ENCODE results near the gene LTBP1. TPM values are rescaled to one million over a fixed set of nuclear protein-coding genes. Genes with fewer than 3 reads are reported as not detected.

The LTBP1 gene
- total and polyA plus RNA-seq, 10 of the 15 experiments (the other 5 are each of a cell fraction or from before 2014, with no cell fraction given): 0.01 to 0.28 (median 0.12) TPM; not detected in 2

- TF ChIP-seq, protein P1, sequence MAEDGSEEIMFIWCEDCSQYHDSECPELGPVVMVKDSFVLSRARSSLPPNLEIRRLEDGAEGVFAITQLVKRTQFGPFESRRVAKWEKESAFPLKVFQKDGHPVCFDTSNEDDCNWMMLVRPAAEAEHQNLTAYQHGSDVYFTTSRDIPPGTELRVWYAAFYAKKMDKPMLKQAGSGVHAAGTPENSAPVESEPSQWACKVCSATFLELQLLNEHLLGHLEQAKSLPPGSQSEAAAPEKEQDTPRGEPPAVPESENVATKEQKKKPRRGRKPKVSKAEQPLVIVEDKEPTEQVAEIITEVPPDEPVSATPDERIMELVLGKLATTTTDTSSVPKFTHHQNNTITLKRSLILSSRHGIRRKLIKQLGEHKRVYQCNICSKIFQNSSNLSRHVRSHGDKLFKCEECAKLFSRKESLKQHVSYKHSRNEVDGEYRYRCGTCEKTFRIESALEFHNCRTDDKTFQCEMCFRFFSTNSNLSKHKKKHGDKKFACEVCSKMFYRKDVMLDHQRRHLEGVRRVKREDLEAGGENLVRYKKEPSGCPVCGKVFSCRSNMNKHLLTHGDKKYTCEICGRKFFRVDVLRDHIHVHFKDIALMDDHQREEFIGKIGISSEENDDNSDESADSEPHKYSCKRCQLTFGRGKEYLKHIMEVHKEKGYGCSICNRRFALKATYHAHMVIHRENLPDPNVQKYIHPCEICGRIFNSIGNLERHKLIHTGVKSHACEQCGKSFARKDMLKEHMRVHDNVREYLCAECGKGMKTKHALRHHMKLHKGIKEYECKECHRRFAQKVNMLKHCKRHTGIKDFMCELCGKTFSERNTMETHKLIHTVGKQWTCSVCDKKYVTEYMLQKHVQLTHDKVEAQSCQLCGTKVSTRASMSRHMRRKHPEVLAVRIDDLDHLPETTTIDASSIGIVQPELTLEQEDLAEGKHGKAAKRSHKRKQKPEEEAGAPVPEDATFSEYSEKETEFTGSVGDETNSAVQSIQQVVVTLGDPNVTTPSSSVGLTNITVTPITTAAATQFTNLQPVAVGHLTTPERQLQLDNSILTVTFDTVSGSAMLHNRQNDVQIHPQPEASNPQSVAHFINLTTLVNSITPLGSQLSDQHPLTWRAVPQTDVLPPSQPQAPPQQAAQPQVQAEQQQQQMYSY (CRISPR knock-in tag; IDR thresholded peaks at IDR 0.05): no peak
These were observed 175.2 kb downstream of the LTBP1 start (continued) for GRCh38 chr2:33121925-33122324.

DNA sequence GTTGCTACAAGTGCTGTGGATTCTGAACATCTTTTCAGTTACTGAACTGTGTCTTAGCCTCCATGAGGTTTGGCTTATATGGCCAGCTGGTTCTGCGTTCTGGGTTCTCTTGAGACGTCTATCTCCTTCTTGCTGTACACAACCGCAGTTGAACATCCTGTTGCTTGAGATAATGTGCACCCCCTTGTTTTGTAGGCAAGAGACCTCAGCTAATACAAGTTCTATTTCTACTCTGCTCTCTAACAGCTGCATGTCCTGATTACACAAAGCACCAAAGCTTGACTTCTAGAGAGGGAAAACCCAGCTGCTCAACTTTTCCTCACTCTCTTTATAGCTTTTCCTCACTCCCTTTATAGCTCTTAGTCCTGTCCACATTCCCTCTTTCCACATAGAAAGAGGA lies 176.0 kb downstream of the LTBP1 start:
- ChIA-PET RAD21 (ENCODE audit: unreplicated experiment) (no interaction called here), SMC1A (ENCODE audit: uncharacterized antibody, unreplicated experiment) (no interaction called here), POLR2A (no interaction called here), CTCF (no interaction called here)
- H4K20me1 ChIP-seq (ENCODE audit: control insufficient read depth, insufficient read depth): no peaks in the 10 kb centered on the region
- in situ Hi-C loops (cut with MboI): no loop called here
- H2AFZ ChIP-seq (ENCODE audit: control insufficient read depth, low read depth, low read length): no peak overlapping the region
- ATAC-seq: no peak
- no peaks in the 10 kb centered on the region for H3K9me3 ChIP-seq (replicated peaks; ENCODE audit: control insufficient read depth, insufficient read depth, low read length)
- H3K4me3 ChIP-seq: no peak overlapping the region
- no peak for FAIRE-seq
- no peaks in the 10 kb centered on the region for H3K36me3 ChIP-seq (ENCODE audit: control insufficient read depth in 2 of 2, insufficient read depth in 2 of 2, low read length in 1 of 2)
- BruUV-seq (replicated peaks): no TSS peak
- WGBS (ENCODE audit: insufficient coverage, insufficient replicate concordance, low lambda C conversion rate, missing lambda C conversion rate): 26% methylated on average over 3 of the region's 3 CpGs
- intact Hi-C loops (cut with micrococcal nuclease; ENCODE audit: unreplicated experiment): no loop called here
- no peak overlapping the region for H3K27ac ChIP-seq (ENCODE audit: control insufficient read depth, insufficient read depth)
- H3K27me3 ChIP-seq (replicated peaks in 1 of 2; ENCODE audit: control insufficient read depth in 2 of 2, insufficient read depth in 2 of 2, low read length in 1 of 2): 0 out of 4 replicates have a peak, but pooled peaks cover 0 to 1% of the 10 kb centered on the region in 2 experiments
- no peak for DNase-seq (ENCODE audit: low read depth, low spot score)
- no peaks in the 10 kb centered on the region for H3K79me2 ChIP-seq (ENCODE audit: control insufficient read depth, insufficient read depth, low read length)
- H3K4me1 ChIP-seq (ENCODE audit: control insufficient read depth, insufficient read depth, low read length): no peaks in the 10 kb centered on the region
- H3K9ac ChIP-seq (ENCODE audit: control insufficient read depth, insufficient read depth, low read length): no peak overlapping the region
- H3K4me2 ChIP-seq (ENCODE audit: control insufficient read depth, insufficient read depth): no peak overlapping the region
- TF ChIP-seq MEF2A (IDR thresholded peaks at IDR 0.05; ENCODE audit: insufficient read depth, low read depth, low read length) (no peak), ZNF24 (IDR thresholded peaks at IDR 0.05) (no peak), ZNF384 (IDR thresholded peaks at IDR 0.05; ENCODE audit: borderline replicate concordance, low read depth, low read length) (no peak), JUND (IDR thresholded peaks at IDR 0.05; ENCODE audit: low read depth, low read length) (no peak), POLR2A (IDR thresholded peaks at IDR 0.05; ENCODE audit: low read depth, low read length) (no peak), RELB (IDR thresholded peaks at IDR 0.05; ENCODE audit: low read depth) (no peak), MLLT1 (IDR thresholded peaks at IDR 0.05) (no peak), SMC3 (IDR thresholded peaks at IDR 0.05; ENCODE audit: borderline replicate concordance, low read length) (no peak), WRNIP1 (IDR thresholded peaks at IDR 0.05; ENCODE audit: borderline replicate concordance, low read depth, low read length) (no peak)
- TF ChIP-seq, protein P2, sequence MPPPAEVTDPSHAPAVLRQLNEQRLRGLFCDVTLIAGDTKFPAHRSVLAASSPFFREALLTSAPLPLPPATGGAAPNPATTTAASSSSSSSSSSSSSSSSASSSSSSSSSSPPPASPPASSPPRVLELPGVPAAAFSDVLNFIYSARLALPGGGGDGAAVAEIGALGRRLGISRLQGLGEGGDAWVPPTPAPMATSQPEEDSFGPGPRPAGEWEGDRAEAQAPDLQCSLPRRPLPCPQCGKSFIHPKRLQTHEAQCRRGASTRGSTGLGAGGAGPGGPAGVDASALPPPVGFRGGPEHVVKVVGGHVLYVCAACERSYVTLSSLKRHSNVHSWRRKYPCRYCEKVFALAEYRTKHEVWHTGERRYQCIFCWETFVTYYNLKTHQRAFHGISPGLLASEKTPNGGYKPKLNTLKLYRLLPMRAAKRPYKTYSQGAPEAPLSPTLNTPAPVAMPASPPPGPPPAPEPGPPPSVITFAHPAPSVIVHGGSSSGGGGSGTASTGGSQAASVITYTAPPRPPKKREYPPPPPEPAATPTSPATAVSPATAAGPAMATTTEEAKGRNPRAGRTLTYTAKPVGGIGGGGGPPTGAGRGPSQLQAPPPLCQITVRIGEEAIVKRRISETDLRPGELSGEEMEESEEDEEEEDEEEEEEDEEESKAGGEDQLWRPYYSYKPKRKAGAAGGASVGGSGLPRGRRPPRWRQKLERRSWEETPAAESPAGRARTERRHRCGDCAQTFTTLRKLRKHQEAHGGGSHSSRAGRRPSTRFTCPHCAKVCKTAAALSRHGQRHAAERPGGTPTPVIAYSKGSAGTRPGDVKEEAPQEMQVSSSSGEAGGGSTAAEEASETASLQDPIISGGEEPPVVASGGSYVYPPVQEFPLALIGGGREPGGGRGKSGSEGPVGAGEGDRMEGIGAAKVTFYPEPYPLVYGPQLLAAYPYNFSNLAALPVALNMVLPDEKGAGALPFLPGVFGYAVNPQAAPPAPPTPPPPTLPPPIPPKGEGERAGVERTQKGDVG (CRISPR knock-in tag; IDR thresholded peaks at IDR 0.05): no peak
- TF ChIP-seq, protein P3, sequence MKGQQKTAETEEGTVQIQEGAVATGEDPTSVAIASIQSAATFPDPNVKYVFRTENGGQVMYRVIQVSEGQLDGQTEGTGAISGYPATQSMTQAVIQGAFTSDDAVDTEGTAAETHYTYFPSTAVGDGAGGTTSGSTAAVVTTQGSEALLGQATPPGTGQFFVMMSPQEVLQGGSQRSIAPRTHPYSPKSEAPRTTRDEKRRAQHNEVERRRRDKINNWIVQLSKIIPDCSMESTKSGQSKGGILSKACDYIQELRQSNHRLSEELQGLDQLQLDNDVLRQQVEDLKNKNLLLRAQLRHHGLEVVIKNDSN (IDR thresholded peaks at IDR 0.05; ENCODE audit: borderline replicate concordance, extremely low read length, insufficient read depth, low read depth, low read length): no peak

Measured in GM12878 (cell line).